ENCODE data around the gene IFT172. TPM values are rescaled to one million over a fixed set of nuclear protein-coding genes. Genes with fewer than 3 reads are reported as not detected.

IFT172 gene
- total RNA-seq, 2 donors from 2014 or later: 10.5 to 18.6 TPM

Other genes starting within 250 kb of the IFT172 start
- under 1 TPM in 1 of 2 donors, not detected in 1; 0.50 TPM for gene SLC30A3, start 226.7 kb downstream of the IFT172 start, total RNA-seq
- not detected for gene DNAJC5G, start 214.3 kb downstream of the IFT172 start, total RNA-seq
- under 1 TPM in 1 of 2 donors, not detected in 1; 0.13 TPM for gene TRIM54, start 207.3 kb downstream of the IFT172 start, total RNA-seq
- gene UCN, start 181.3 kb downstream of the IFT172 start, total RNA-seq: 1 to 10 TPM; 1.7 to 2.4 TPM
- gene MPV17, start 166.6 kb downstream of the IFT172 start, total RNA-seq: 10 to 100 TPM; 77.2 to 89.2 TPM
- 10 to 100 TPM; 67.2 to 85.8 TPM for gene GTF3C2, start 133.0 kb downstream of the IFT172 start, total RNA-seq
- 10 to 100 TPM; 34.7 to 42.9 TPM for gene EIF2B4, start 119.4 kb downstream of the IFT172 start, total RNA-seq
- gene SNX17, start 119.1 kb downstream of the IFT172 start, total RNA-seq: 10 to 100 TPM; 59.0 to 90.4 TPM
- gene ZNF513, start 109.0 kb downstream of the IFT172 start, total RNA-seq: 10 to 100 TPM; 10.8 to 16.2 TPM
- 100 to 1,000 TPM in 1 of 2 donors, 10 to 100 TPM in 1; 67.0 to 158 TPM for gene PPM1G, start 80.2 kb downstream of the IFT172 start, total RNA-seq
- 10 to 100 TPM; 65.2 to 76.1 TPM for gene NRBP1, start 61.1 kb downstream of the IFT172 start, total RNA-seq
- 1 to 10 TPM; 2.6 to 5.0 TPM for gene KRTCAP3, start 47.4 kb downstream of the IFT172 start, total RNA-seq
- gene FNDC4, start 5.5 kb upstream of the IFT172 start, total RNA-seq: under 1 TPM in 1 of 2 donors, not detected in 1; 0.21 TPM
- gene GCKR, start 7.1 kb upstream of the IFT172 start, total RNA-seq: not detected
- gene ZNF512, start 93.3 kb upstream of the IFT172 start, total RNA-seq: 10 to 100 TPM; 27.2 to 39.5 TPM
- under 1 TPM; 0.26 to 0.45 TPM for gene CCDC121, start 139.3 kb upstream of the IFT172 start, total RNA-seq
- gene GPN1, start 139.3 kb upstream of the IFT172 start, total RNA-seq: 10 to 100 TPM; 38.5 to 55.4 TPM
- 10 to 100 TPM; 27.7 to 32.7 TPM for gene SUPT7L, start 173.9 kb upstream of the IFT172 start, total RNA-seq
- 10 to 100 TPM; 23.6 to 25.5 TPM for gene SLC4A1AP, start 174.1 kb upstream of the IFT172 start, total RNA-seq

Data from activated T-helper 17 cell treated with anti-CD3 and anti-CD28 coated beads, Interleukin-2, amount 50 U/mL, for 72 hours (primary cell).